Measurements from ENCODE around the gene PTPRN2. TPM values are rescaled to one million over a fixed set of nuclear protein-coding genes. Genes with fewer than 3 reads are reported as not detected.

PTPRN2 gene
- total RNA-seq, 1 experiment from 2014 or later: 2.1 TPM

DNA sequence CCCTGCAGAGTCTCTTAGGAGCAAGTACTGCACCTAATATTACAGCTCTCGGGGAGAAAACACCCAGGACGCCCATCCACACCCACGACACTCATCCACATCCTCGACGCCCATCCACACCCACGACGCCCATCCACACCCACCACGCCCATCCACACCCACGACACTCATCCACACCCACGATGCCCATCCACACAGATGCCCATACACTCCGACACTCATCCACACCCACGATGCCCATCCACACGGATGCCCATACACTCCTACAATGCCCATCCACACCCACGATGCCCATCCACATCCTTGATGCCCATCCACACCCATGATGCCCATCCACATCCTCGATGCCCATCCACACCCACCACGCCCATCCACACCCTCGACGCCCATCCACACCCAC is 503.1 kb downstream of the PTPRN2 start:
- Histone ChIP-seq H3K27ac (ENCODE audit: low read depth, low read length) (no peak overlapping the region), H3K4me1 (ENCODE audit: control insufficient read depth in 1 of 2, insufficient read depth in 2 of 2, low read length in 2 of 2) (no peaks in the 10 kb centered on the region), H3K4me2 (ENCODE audit: low read length) (no peak overlapping the region), H3K9me2 (ENCODE audit: insufficient read depth) (no peaks in the 10 kb centered on the region), H3K27me3 (ENCODE audit: insufficient read depth, low read length) (no peaks in the 10 kb centered on the region), H3K9me3 (ENCODE audit: control insufficient read depth in 1 of 2, insufficient read depth in 1 of 2, low read depth in 1 of 2, low read length in 2 of 2) (no peaks in the 10 kb centered on the region), H3K9ac (ENCODE audit: low read length) (no peak overlapping the region), H3K4me3 (replicated peaks in 1 of 2; ENCODE audit: low read depth in 1 of 2, low read length in 2 of 2) (no peak overlapping the region), H3K79me2 (ENCODE audit: insufficient read depth, low read length) (no peaks in the 10 kb centered on the region), H4K20me1 (ENCODE audit: insufficient read depth) (no peaks in the 10 kb centered on the region), H3K36me3 (ENCODE audit: control insufficient read depth in 1 of 2, insufficient read depth in 2 of 2, low read length in 2 of 2) (no peaks in the 10 kb centered on the region), H2AFZ (ENCODE audit: low read depth, low read length, poor library complexity, severe bottlenecking) (no peak overlapping the region)
- DNase-seq (ENCODE audit: low read depth, low spot score) (no peak), ATAC-seq (no peak)
- no TSS peak for BruUV-seq (replicated peaks)
- intact Hi-C loops (cut with micrococcal nuclease): no loop called here
- POLR2A ChIA-PET: no interaction called here
- RAD21 ChIA-PET (ENCODE audit: low non-redundant PET in 1 of 2, low total read pairs in 2 of 2, uncharacterized antibody in 2 of 2, unreplicated experiment in 2 of 2): no interaction called here
- CTCF ChIA-PET: no interaction called here
- no peak for TF ChIP-seq ZNF274 (IDR thresholded peaks at IDR 0.05; ENCODE audit: low read depth, low read length)
- TF ChIP-seq SRF (IDR thresholded peaks at IDR 0.05; ENCODE audit: low read depth): no peak
- TF ChIP-seq, protein P1, sequence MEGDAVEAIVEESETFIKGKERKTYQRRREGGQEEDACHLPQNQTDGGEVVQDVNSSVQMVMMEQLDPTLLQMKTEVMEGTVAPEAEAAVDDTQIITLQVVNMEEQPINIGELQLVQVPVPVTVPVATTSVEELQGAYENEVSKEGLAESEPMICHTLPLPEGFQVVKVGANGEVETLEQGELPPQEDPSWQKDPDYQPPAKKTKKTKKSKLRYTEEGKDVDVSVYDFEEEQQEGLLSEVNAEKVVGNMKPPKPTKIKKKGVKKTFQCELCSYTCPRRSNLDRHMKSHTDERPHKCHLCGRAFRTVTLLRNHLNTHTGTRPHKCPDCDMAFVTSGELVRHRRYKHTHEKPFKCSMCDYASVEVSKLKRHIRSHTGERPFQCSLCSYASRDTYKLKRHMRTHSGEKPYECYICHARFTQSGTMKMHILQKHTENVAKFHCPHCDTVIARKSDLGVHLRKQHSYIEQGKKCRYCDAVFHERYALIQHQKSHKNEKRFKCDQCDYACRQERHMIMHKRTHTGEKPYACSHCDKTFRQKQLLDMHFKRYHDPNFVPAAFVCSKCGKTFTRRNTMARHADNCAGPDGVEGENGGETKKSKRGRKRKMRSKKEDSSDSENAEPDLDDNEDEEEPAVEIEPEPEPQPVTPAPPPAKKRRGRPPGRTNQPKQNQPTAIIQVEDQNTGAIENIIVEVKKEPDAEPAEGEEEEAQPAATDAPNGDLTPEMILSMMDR (IDR thresholded peaks at IDR 0.05 in 2 of 3, conservative IDR thresholded peaks at IDR 0.05 in 1 of 3; ENCODE audit: borderline replicate concordance in 1 of 3, insufficient read depth in 1 of 3, low read depth in 2 of 3, low read length in 2 of 3): no peak
- TF ChIP-seq, protein P2, sequence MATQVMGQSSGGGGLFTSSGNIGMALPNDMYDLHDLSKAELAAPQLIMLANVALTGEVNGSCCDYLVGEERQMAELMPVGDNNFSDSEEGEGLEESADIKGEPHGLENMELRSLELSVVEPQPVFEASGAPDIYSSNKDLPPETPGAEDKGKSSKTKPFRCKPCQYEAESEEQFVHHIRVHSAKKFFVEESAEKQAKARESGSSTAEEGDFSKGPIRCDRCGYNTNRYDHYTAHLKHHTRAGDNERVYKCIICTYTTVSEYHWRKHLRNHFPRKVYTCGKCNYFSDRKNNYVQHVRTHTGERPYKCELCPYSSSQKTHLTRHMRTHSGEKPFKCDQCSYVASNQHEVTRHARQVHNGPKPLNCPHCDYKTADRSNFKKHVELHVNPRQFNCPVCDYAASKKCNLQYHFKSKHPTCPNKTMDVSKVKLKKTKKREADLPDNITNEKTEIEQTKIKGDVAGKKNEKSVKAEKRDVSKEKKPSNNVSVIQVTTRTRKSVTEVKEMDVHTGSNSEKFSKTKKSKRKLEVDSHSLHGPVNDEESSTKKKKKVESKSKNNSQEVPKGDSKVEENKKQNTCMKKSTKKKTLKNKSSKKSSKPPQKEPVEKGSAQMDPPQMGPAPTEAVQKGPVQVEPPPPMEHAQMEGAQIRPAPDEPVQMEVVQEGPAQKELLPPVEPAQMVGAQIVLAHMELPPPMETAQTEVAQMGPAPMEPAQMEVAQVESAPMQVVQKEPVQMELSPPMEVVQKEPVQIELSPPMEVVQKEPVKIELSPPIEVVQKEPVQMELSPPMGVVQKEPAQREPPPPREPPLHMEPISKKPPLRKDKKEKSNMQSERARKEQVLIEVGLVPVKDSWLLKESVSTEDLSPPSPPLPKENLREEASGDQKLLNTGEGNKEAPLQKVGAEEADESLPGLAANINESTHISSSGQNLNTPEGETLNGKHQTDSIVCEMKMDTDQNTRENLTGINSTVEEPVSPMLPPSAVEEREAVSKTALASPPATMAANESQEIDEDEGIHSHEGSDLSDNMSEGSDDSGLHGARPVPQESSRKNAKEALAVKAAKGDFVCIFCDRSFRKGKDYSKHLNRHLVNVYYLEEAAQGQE (IDR thresholded peaks at IDR 0.05; ENCODE audit: low read depth): no peak
- no peak for TF ChIP-seq POLR2AphosphoS5 (IDR thresholded peaks at IDR 0.05; ENCODE audit: low read depth, low read length)
- no peak for TF ChIP-seq FOSL1 (IDR thresholded peaks at IDR 0.05; ENCODE audit: low read depth)
- no peak for TF ChIP-seq SIN3A (IDR thresholded peaks at IDR 0.05; ENCODE audit: low read depth)
- no peak for TF ChIP-seq TCF7L2 (IDR thresholded peaks at IDR 0.05; ENCODE audit: borderline replicate concordance, extremely low read depth, insufficient read depth, insufficient read length)
- no peak for TF ChIP-seq RAD21 (IDR thresholded peaks at IDR 0.05; ENCODE audit: low read depth)
